Right atrium auricular region (tissue), 2 donors: ENCODE results near the gene RHBDF1. TPM values are rescaled to one million over a fixed set of nuclear protein-coding genes. Genes with fewer than 3 reads are reported as not detected.
A peak's percentile ranks its signal among the peaks of the same experiment; 100 is the strongest.

Source experiments
- DNase-seq: peaks from one replicate; pipeline ENCODE4 v3.0.0-alpha.2; 2019; ENCODE audit warnings: low spot score
- H3K27ac ChIP-seq, 2 donors: fragments of 200-600 bp; sonication (generic); 1 replicate in 1 of 2; 2 replicates in 1 of 2; pipeline ENCODE4 v1.5.1; 2016 to 2019
- H3K27me3 ChIP-seq, 2 donors: fragments of 200-600 bp; sonication (generic); one replicate each; pipeline versions ENCODE4 v1.5.1 to v1.6.0; 2017 to 2019
- H3K36me3 ChIP-seq: fragments of 200-600 bp; sonication (generic); one replicate; pipeline ENCODE4 v1.5.1; 2016
- H3K4me1 ChIP-seq, 2 donors: fragments of 200-600 bp; sonication (generic); one replicate each; pipeline versions ENCODE4 v1.5.1 to v1.6.0; 2017 to 2019
- H3K4me3 ChIP-seq, 2 donors: fragments of 200-600 bp; sonication (generic); 1 replicate in 1 of 2; 2 replicates in 1 of 2; pipeline ENCODE4 v1.5.1; 2017 to 2019; ENCODE audit warnings: mild to moderate bottlenecking in 1 of 2, moderate library complexity in 1 of 2
- H3K9me3 ChIP-seq, 2 donors: fragments of 200-600 bp; sonication (generic); one replicate each; pipeline ENCODE4 v1.5.1; 2019
- CTCF ChIP-seq, 2 donors: fragments of 200-600 bp; sonication (generic); IDR thresholded peaks; one replicate each; pipeline ENCODE4 v1.5.1; 2019; ENCODE audit warnings: antibody characterized with exemption in 2 of 2
- total RNA-seq, 2 donors: library from RNA; depleted of rRNA; stranded (reverse); fragments of >200 nt; gene quantifications; one replicate each; pipeline ENCODE4 v1.1.0, GENCODE V29; 2016

The RHBDF1 gene
- total RNA-seq, 2 donors from 2014 or later: 12.0 to 25.4 TPM

- Histone ChIP-seq H3K27ac (no peak overlapping the region), H3K4me1 (peaks cover 0 to 7% of the 10 kb centered on the region in 2 donors), H3K27me3 (no peaks in the 10 kb centered on the region), H3K9me3 (no peaks in the 10 kb centered on the region), H3K36me3 (peaks cover 3% of the 10 kb centered on the region), H3K4me3 (no peak overlapping the region)
- TF ChIP-seq CTCF (IDR thresholded peaks at IDR 0.05): peak; percentile 49 to 75
- no peak for DNase-seq
These were observed 45.2 kb upstream of the RHBDF1 start for GRCh38 chr16:117379-118365.

GRCh38 chr16:116015-116414 is 43.6 kb upstream of the RHBDF1 start:
- peaks cover 0 to 7% of the 10 kb centered on the region in 2 donors for H3K4me1 ChIP-seq
- H3K27ac ChIP-seq: no peak overlapping the region
- no peaks in the 10 kb centered on the region for H3K9me3 ChIP-seq
- no peak for TF ChIP-seq CTCF (IDR thresholded peaks at IDR 0.05)
- no peaks in the 10 kb centered on the region for H3K27me3 ChIP-seq
- no peak for DNase-seq
- H3K4me3 ChIP-seq: no peak overlapping the region
- H3K36me3 ChIP-seq: peaks cover 14% of the 10 kb centered on the region

GRCh38 chr16:114327-114726 is 41.9 kb upstream of the RHBDF1 start:
- no peak for TF ChIP-seq CTCF (IDR thresholded peaks at IDR 0.05)
- peaks cover 24% of the 10 kb centered on the region for H3K36me3 ChIP-seq
- no peaks in the 10 kb centered on the region for H3K27me3 ChIP-seq
- DNase-seq: no peak
- H3K27ac ChIP-seq: no peak overlapping the region
- no peak overlapping the region for H3K4me3 ChIP-seq
- H3K4me1 ChIP-seq: peaks cover 0 to 7% of the 10 kb centered on the region in 2 donors
- no peaks in the 10 kb centered on the region for H3K9me3 ChIP-seq

GRCh38 chr16:112153-112840 is 39.9 kb upstream of the RHBDF1 start:
- H3K4me3 ChIP-seq: no peak overlapping the region
- DNase-seq: no peak
- H3K27me3 ChIP-seq: no peaks in the 10 kb centered on the region
- peaks cover 0 to 7% of the 10 kb centered on the region in 2 donors for H3K4me1 ChIP-seq
- no peak overlapping the region for H3K27ac ChIP-seq
- no peaks in the 10 kb centered on the region for H3K9me3 ChIP-seq
- no peak for TF ChIP-seq CTCF (IDR thresholded peaks at IDR 0.05)
- H3K36me3 ChIP-seq: peaks cover 28% of the 10 kb centered on the region

- no peak overlapping the region for H3K27ac ChIP-seq
- H3K27me3 ChIP-seq: no peaks in the 10 kb centered on the region
- peaks cover 26% of the 10 kb centered on the region for H3K36me3 ChIP-seq
- H3K4me3 ChIP-seq: no peak overlapping the region
- DNase-seq: no peak
- TF ChIP-seq CTCF (IDR thresholded peaks at IDR 0.05): peak; percentile 80 to 83
- peaks cover 2 to 22% of the 10 kb centered on the region in 2 donors for H3K4me1 ChIP-seq
- H3K9me3 ChIP-seq: no peaks in the 10 kb centered on the region
These were observed 34.3 kb upstream of the RHBDF1 start for GRCh38 chr16:106623-107324.
